SU-DHL-6 (cell line): Measurements from ENCODE around the gene MGAT4A.

Experiments used
- H2AFZ ChIP-seq: fragments of 200-600 bp; sonication (generic); 2 replicates; pipeline ENCODE4 v1.6.1; 2014; ENCODE audit warnings: low read depth, mild to moderate bottlenecking, moderate library complexity, mixed read lengths, antibody characterized with exemption, low read length; ENCODE audit not compliant: severe bottlenecking
- H3F3A ChIP-seq: fragments of 200-600 bp; shearing (Covaris generic); 2 replicates; pipeline ENCODE4 v1.6.0; 2016; ENCODE audit warnings: antibody characterized with exemption, mild to moderate bottlenecking; ENCODE audit not compliant: insufficient read depth
- H3K27ac ChIP-seq: fragments of 200-600 bp; sonication (generic); 2 replicates; pipeline ENCODE4 v1.5.1; 2016; ENCODE audit warnings: low read depth, mild to moderate bottlenecking, low read length, moderate library complexity, mixed read lengths
- H3K27me3 ChIP-seq: fragments of 200-600 bp; sonication (generic), shearing (Covaris generic); 2 replicates; pipeline ENCODE4 v1.6.0; 2014; ENCODE audit warnings: mild to moderate bottlenecking, low read length
- H3K36me3 ChIP-seq: fragments of 200-600 bp; sonication (generic); 2 replicates; pipeline ENCODE4 v1.6.1; 2014; ENCODE audit warnings: mild to moderate bottlenecking, low read length, mixed read lengths
- H3K4me2 ChIP-seq: fragments of 300-600, 200-600 bp; shearing (Covaris generic), sonication (generic); 2 replicates; pipeline ENCODE4 v1.6.0; 2014; ENCODE audit warnings: low read length, low read depth, mild to moderate bottlenecking; ENCODE audit not compliant: poor library complexity, severe bottlenecking
- H3K4me3 ChIP-seq: fragments of 200-600 bp; sonication (generic); 2 replicates; pipeline ENCODE4 v1.5.1; 2014; ENCODE audit warnings: antibody characterized with exemption, low read length, mild to moderate bottlenecking, mixed read lengths; ENCODE audit not compliant: insufficient read depth, poor library complexity, severe bottlenecking
- H3K79me2 ChIP-seq: fragments of 200-600 bp; sonication (generic); 2 replicates; pipeline ENCODE4 v1.6.1; 2014; ENCODE audit warnings: mild to moderate bottlenecking, low read length, moderate library complexity; ENCODE audit not compliant: insufficient read depth
- H3K9ac ChIP-seq: fragments of 200-600 bp; sonication (generic); 2 replicates; pipeline ENCODE4 v1.7.0; 2014; ENCODE audit warnings: mild to moderate bottlenecking, low read length
- H3K9me2 ChIP-seq: fragments of 200-600 bp; sonication (generic); replicated peaks from 2 replicates; pipeline ENCODE4 v1.6.1; 2014; ENCODE audit warnings: low read length; ENCODE audit not compliant: insufficient read depth
- H3K9me3 ChIP-seq: fragments of 200-600 bp; sonication (generic); 2 replicates; pipeline ENCODE4 v1.6.1; 2014; ENCODE audit warnings: low read length, mixed read lengths; ENCODE audit not compliant: insufficient read depth
- H4K20me1 ChIP-seq: fragments of 200-600 bp; sonication (generic); 2 replicates; pipeline ENCODE4 v1.6.1; 2014; ENCODE audit warnings: low read depth, mild to moderate bottlenecking, antibody characterized with exemption, low read length, moderate library complexity, mixed read lengths
- EZH2phosphoT487 ChIP-seq: fragments of 200-600 bp; sonication (generic), shearing (Covaris generic); conservative IDR thresholded peaks from 2 replicates; pipeline ENCODE4 v1.6.1; 2018; ENCODE audit warnings: mild to moderate bottlenecking, antibody characterized with exemption, low read length, moderate library complexity, mixed read lengths
- TF ChIP-seq, protein P1 (sequence below): fragments of 200-600 bp; sonication (generic); IDR thresholded peaks from one replicate; pipeline ENCODE4 v1.5.1; 2017; ENCODE audit warnings: antibody characterized with exemption, mild to moderate bottlenecking, low read length, moderate library complexity; ENCODE audit not compliant: insufficient read depth, poor library complexity, severe bottlenecking

The MGAT4A gene

DNA sequence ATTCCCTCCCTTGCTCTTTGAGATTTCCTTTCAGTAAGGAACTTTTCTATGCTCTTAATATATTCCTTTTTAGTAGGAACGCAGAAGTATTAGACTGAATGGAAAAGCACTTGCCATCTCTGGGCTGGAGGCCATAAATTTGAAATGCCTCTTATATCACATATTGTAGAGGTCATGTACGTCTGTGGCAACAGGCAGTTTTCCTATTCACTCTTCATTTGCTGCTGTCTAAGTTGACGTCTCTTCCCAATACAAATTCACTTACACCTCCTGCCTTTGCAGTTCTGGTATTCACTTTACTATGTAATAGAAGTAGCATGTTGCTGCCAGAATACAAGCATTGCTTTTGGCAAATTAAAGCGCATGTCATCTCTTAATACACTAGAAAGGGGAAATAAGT lies 34.7 kb downstream of the MGAT4A start:
- Histone ChIP-seq H3K4me3 (no peak overlapping the region), H3K9me3 (no peaks in the 10 kb centered on the region), H3F3A (no peaks in the 10 kb centered on the region), H3K27me3 (no peaks in the 10 kb centered on the region), H3K27ac (no peak overlapping the region), H3K79me2 (no peaks in the 10 kb centered on the region), H3K4me2 (no peak overlapping the region), H3K9ac (no peak overlapping the region), H3K36me3 (no peaks in the 10 kb centered on the region), H3K9me2 (no peaks in the 10 kb centered on the region), H2AFZ (no peak overlapping the region), H4K20me1 (no peaks in the 10 kb centered on the region)
- TF ChIP-seq EZH2phosphoT487, result no peak

DNA sequence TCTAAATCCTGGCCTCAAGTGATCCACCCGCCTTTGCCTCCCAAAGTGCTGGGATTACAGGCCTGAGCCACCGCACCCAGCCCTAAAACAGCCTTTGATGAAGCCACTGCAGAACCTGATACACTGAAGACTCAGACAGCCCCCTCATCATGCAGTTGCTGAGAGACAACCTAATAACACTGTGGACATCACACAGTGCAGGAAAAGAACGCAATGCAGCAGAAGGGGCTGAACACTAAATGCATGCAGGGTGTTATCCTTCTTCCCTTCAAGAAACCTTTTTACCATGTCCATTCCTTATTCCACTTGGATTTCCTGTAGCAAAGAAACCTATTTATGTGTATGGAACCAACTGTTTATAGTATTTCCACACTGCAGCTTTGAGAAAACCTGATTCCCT lies 35.7 kb downstream of the MGAT4A start:
- no peaks in the 10 kb centered on the region for H4K20me1 ChIP-seq
- no peaks in the 10 kb centered on the region for H3F3A ChIP-seq

DNA sequence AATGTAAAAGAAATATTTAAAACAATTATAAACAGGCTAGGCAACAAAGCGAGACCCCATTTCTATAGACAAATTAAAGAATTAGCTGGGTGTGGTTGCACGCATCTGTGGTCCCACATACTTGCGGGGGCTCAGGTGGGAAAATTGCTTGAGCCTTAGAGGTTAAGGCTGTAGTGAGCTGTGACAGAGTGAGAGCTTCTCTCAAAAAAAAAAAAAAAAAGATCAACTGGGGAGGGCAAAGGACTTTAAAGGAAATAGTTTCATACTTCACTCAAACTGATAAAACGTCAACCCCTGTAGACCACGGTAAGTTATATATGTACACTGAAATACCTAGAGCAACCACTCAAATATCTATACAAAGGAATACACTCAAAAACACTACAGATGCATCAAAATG lies 37.5 kb downstream of the MGAT4A start:
- Histone ChIP-seq H3K27me3 (no peaks in the 10 kb centered on the region), H3K79me2 (no peaks in the 10 kb centered on the region), H2AFZ (no peak overlapping the region), H4K20me1 (no peaks in the 10 kb centered on the region), H3K9me2 (no peaks in the 10 kb centered on the region), H3F3A (no peaks in the 10 kb centered on the region), H3K36me3 (no peaks in the 10 kb centered on the region), H3K27ac (no peak overlapping the region), H3K9ac (no peak overlapping the region), H3K4me2 (no peak overlapping the region), H3K4me3 (no peak overlapping the region), H3K9me3 (no peaks in the 10 kb centered on the region)
- TF ChIP-seq, protein P1, sequence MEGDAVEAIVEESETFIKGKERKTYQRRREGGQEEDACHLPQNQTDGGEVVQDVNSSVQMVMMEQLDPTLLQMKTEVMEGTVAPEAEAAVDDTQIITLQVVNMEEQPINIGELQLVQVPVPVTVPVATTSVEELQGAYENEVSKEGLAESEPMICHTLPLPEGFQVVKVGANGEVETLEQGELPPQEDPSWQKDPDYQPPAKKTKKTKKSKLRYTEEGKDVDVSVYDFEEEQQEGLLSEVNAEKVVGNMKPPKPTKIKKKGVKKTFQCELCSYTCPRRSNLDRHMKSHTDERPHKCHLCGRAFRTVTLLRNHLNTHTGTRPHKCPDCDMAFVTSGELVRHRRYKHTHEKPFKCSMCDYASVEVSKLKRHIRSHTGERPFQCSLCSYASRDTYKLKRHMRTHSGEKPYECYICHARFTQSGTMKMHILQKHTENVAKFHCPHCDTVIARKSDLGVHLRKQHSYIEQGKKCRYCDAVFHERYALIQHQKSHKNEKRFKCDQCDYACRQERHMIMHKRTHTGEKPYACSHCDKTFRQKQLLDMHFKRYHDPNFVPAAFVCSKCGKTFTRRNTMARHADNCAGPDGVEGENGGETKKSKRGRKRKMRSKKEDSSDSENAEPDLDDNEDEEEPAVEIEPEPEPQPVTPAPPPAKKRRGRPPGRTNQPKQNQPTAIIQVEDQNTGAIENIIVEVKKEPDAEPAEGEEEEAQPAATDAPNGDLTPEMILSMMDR, result no peak
- TF ChIP-seq EZH2phosphoT487, result no peak

More for the DNA sequence above, 35.7 kb downstream of the MGAT4A start:
- Histone ChIP-seq H3K4me3 (no peak overlapping the region), H3K27me3 (no peaks in the 10 kb centered on the region), H3K27ac (no peak overlapping the region), H3K9me3 (no peaks in the 10 kb centered on the region), H3K9ac (no peak overlapping the region), H3K36me3 (no peaks in the 10 kb centered on the region), H3K9me2 (no peaks in the 10 kb centered on the region), H3K79me2 (no peaks in the 10 kb centered on the region), H2AFZ (no peak overlapping the region), H3K4me2 (no peak overlapping the region)
- TF ChIP-seq, protein P1, result no peak
- no peak for TF ChIP-seq EZH2phosphoT487

DNA sequence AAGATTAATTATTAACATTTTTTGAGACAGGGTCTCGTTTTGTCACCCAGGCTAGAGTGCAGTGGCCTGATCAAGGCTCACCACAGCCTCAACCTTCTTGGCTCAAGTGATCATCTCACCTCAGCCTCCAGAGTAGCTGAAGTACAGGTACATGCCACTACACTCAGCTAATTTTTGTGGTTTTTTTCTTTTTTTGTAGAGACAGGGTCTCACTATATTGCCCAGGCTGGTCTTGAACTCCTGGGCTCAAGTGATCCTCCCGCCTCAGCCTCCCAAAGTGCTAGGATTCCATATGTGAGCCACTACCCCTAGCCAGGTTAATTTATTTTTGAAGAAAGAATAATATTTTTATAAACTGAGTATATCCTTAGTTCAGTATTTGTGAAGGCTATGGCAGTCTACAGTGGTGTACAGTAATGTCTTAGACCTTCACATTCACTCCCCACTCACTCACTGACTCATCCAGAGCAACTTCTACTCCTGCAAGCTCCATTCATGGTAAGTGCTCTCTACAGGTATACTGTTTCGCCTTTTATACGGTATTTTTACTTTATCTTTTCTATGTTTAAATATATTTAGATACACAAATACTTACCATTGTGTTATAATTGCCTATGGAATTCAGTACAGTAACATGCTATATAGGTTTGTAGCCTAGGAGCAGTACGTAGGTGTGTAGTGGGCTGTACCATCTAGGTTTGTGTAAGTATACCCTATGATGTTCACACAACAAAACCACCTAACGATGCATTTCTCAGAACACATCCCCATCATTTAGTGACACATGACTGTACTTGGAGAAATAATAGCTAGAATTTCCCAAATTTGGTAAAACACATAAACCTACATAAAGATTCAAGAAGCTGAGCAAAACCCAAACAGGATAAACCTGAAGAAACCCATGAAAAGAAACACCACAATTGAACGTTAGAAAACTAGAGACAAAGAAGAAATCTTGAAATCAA lies 38.6 kb downstream of the MGAT4A start:
- H4K20me1 ChIP-seq, result no peaks in the 10 kb centered on the region
- no peaks in the 10 kb centered on the region for H3K27me3 ChIP-seq
- H3K4me2 ChIP-seq, result no peak overlapping the region
- no peaks in the 10 kb centered on the region for H3K79me2 ChIP-seq
- no peak overlapping the region for H3K4me3 ChIP-seq
- TF ChIP-seq, protein P1, result no peak
- no peak for TF ChIP-seq EZH2phosphoT487
- no peaks in the 10 kb centered on the region for H3K9me3 ChIP-seq
- H3K9me2 ChIP-seq, result no peaks in the 10 kb centered on the region
- no peak overlapping the region for H3K9ac ChIP-seq
- H3K36me3 ChIP-seq, result no peaks in the 10 kb centered on the region
- H2AFZ ChIP-seq, result no peak overlapping the region
- no peaks in the 10 kb centered on the region for H3F3A ChIP-seq
- no peak overlapping the region for H3K27ac ChIP-seq
